ENCODE data around the gene SARM1. TPM values are rescaled to one million over a fixed set of nuclear protein-coding genes. Genes with fewer than 3 reads are reported as not detected.
A peak's percentile ranks its signal among the peaks of the same experiment; 100 is the strongest.
"Not testable (repeated sequence)": the region's sequence is repeated elsewhere in the genome, so short reads cannot be mapped to it uniquely, and the experiment has no call there.

Gene SARM1
- total RNA-seq, 1 donor, result 5.8 TPM

DNA sequence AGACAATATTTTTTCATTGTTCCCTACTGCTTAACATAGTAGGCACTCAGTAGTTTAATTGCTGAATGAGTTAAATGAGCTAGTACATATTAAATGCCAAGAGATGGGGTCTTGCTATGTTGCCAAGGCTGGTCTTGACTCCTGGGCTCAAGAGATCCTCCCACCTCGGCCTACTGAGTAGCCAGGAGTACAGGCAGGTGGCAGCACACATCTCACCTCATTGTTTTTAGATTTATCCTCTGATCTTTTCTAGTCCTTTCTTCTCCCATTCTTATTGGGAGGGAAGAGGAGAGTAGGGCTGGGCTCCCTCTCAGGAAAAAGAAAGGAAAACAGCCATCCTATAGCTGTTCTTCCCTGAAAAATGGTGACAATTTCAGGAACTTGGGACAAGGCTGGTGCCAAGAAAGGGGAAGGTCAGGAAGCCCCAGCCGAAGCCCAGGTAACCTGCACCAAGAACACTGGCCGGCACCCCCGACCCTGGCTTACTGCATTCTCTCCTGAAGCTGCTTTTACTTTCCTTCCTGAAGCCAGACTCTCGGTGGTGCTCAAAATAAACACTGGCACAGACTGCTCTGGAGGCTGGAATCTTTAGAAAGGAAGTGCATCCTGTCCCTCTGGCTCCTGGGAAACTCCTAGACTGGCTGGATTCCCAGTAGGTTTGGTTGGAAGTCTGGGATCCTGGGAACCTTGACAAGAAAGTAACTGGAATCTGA lies 33.3 kb upstream of the SARM1 start:
- H3K9me3 ChIP-seq (ENCODE audit: low read depth, low read length), result no peaks in the 10 kb centered on the region
- DNase-seq (ENCODE audit: insufficient read length, low spot score, missing footprints), result peak; percentile 84
- peak overlapping the region; percentile 38 for H3K4me3 ChIP-seq (ENCODE audit: insufficient read depth, low read length)
- H3K79me2 ChIP-seq (ENCODE audit: insufficient read depth, low read length), result peaks cover 73% of the 10 kb centered on the region
- TF ChIP-seq, protein P1, sequence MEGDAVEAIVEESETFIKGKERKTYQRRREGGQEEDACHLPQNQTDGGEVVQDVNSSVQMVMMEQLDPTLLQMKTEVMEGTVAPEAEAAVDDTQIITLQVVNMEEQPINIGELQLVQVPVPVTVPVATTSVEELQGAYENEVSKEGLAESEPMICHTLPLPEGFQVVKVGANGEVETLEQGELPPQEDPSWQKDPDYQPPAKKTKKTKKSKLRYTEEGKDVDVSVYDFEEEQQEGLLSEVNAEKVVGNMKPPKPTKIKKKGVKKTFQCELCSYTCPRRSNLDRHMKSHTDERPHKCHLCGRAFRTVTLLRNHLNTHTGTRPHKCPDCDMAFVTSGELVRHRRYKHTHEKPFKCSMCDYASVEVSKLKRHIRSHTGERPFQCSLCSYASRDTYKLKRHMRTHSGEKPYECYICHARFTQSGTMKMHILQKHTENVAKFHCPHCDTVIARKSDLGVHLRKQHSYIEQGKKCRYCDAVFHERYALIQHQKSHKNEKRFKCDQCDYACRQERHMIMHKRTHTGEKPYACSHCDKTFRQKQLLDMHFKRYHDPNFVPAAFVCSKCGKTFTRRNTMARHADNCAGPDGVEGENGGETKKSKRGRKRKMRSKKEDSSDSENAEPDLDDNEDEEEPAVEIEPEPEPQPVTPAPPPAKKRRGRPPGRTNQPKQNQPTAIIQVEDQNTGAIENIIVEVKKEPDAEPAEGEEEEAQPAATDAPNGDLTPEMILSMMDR (IDR thresholded peaks at IDR 0.05; ENCODE audit: extremely low read depth, low read depth, low read length), result no peak
- no peaks in the 10 kb centered on the region for H3K27me3 ChIP-seq (ENCODE audit: insufficient read depth, low read length)
- peak overlapping the region; percentile 96 for H3K27ac ChIP-seq (ENCODE audit: low read depth, low read length)
- peaks cover 44% of the 10 kb centered on the region for H3K4me1 ChIP-seq (ENCODE audit: insufficient read depth, low read length)
- H4K20me1 ChIP-seq (ENCODE audit: insufficient read depth, low read length), result peaks cover 35% of the 10 kb centered on the region
- H3K36me3 ChIP-seq (ENCODE audit: insufficient read depth, low read length), result peaks cover 31% of the 10 kb centered on the region
- peak overlapping the region; percentile 51 for H3K4me2 ChIP-seq (ENCODE audit: insufficient read depth, low read length)
- no peak overlapping the region for H2AFZ ChIP-seq (ENCODE audit: low read length)

DNA sequence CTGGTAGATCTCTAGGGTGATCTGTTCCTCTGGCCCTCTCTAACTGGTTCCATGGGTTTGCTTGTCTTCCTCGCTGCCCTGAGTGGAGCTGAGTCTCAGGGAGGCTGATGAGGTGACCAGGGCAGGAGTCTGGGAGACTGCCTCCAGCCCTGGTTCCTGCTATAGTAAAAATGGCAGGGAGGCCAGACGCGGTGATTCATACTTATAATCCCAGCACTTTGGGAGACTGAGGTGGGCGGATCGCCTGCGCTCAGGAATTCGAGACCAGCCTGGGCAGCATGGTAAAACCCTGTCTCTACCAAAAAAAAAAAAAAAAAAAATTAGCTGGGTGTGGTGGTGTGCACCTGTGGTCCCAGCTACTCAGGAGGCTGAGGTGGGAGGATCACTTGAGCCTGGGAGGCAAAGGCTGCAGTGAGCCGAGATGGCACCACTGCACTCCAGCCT lies 32.7 kb upstream of the SARM1 start:
- DNase-seq (ENCODE audit: insufficient read length, low spot score, missing footprints), result not testable (repeated sequence)

GRCh38 chr17:28339431-28339830 lies 32.1 kb upstream of the SARM1 start:
- no peak for DNase-seq (ENCODE audit: insufficient read length, low spot score, missing footprints)
- H3K9me3 ChIP-seq (ENCODE audit: low read depth, low read length), result no peaks in the 10 kb centered on the region
- H3K4me3 ChIP-seq (ENCODE audit: insufficient read depth, low read length), result no peak overlapping the region
- peaks cover 32% of the 10 kb centered on the region for H3K4me1 ChIP-seq (ENCODE audit: insufficient read depth, low read length)
- peaks cover 41% of the 10 kb centered on the region for H3K36me3 ChIP-seq (ENCODE audit: insufficient read depth, low read length)
- peaks cover 23% of the 10 kb centered on the region for H4K20me1 ChIP-seq (ENCODE audit: insufficient read depth, low read length)
- no peaks in the 10 kb centered on the region for H3K27me3 ChIP-seq (ENCODE audit: insufficient read depth, low read length)
- no peak overlapping the region for H3K4me2 ChIP-seq (ENCODE audit: insufficient read depth, low read length)
- H3K27ac ChIP-seq (ENCODE audit: low read depth, low read length), result no peak overlapping the region
- no peak overlapping the region for H2AFZ ChIP-seq (ENCODE audit: low read length)
- H3K79me2 ChIP-seq (ENCODE audit: insufficient read depth, low read length), result peaks cover 65% of the 10 kb centered on the region
- TF ChIP-seq, protein P1 (IDR thresholded peaks at IDR 0.05; ENCODE audit: extremely low read depth, low read depth, low read length), result no peak

More for the DNA sequence above, 32.7 kb upstream of the SARM1 start:
- Histone ChIP-seq H3K4me2 (ENCODE audit: insufficient read depth, low read length) (peak overlapping the region; percentile 51), H3K27ac (ENCODE audit: low read depth, low read length) (peak overlapping the region; percentile 96), H3K4me1 (ENCODE audit: insufficient read depth, low read length) (peaks cover 39% of the 10 kb centered on the region), H3K36me3 (ENCODE audit: insufficient read depth, low read length) (peaks cover 35% of the 10 kb centered on the region), H3K79me2 (ENCODE audit: insufficient read depth, low read length) (peaks cover 70% of the 10 kb centered on the region), H4K20me1 (ENCODE audit: insufficient read depth, low read length) (peaks cover 29% of the 10 kb centered on the region)
- H3K27me3 ChIP-seq (ENCODE audit: insufficient read depth, low read length); H3K4me3 ChIP-seq (ENCODE audit: insufficient read depth, low read length); H2AFZ ChIP-seq (ENCODE audit: low read length); H3K9me3 ChIP-seq (ENCODE audit: low read depth, low read length): not testable (repeated sequence)

- Histone ChIP-seq H3K36me3 (ENCODE audit: insufficient read depth, low read length) (peaks cover 51% of the 10 kb centered on the region), H3K9me3 (ENCODE audit: low read depth, low read length) (no peaks in the 10 kb centered on the region), H3K27ac (ENCODE audit: low read depth, low read length) (no peak overlapping the region), H4K20me1 (ENCODE audit: insufficient read depth, low read length) (peaks cover 20% of the 10 kb centered on the region), H3K27me3 (ENCODE audit: insufficient read depth, low read length) (no peaks in the 10 kb centered on the region), H3K4me1 (ENCODE audit: insufficient read depth, low read length) (peaks cover 30% of the 10 kb centered on the region), H3K79me2 (ENCODE audit: insufficient read depth, low read length) (peaks cover 59% of the 10 kb centered on the region), H2AFZ (ENCODE audit: low read length) (no peak overlapping the region), H3K4me2 (ENCODE audit: insufficient read depth, low read length) (no peak overlapping the region), H3K4me3 (ENCODE audit: insufficient read depth, low read length) (no peak overlapping the region)
- no peak for DNase-seq (ENCODE audit: insufficient read length, low spot score, missing footprints)
- TF ChIP-seq, protein P1 (IDR thresholded peaks at IDR 0.05; ENCODE audit: extremely low read depth, low read depth, low read length), result no peak
These were observed 31.1 kb upstream of the SARM1 start for GRCh38 chr17:28340374-28340773.
